ENCODE results near the gene ABCA5.

The ABCA5 gene

GRCh38 chr17:69327060-69327831 lies at the start of gene ABCA5:
TSS of gene ABCA5 (minus strand) at chr17:69327133. CDS start at chr17:69314415, 12,718 bp downstream.
- peak; percentile 82 for DNase-seq

GRCh38 chr17:69375229-69375628 lies 48.3 kb upstream of the ABCA5 start:
- no peak for DNase-seq

GRCh38 chr17:69373069-69373468 lies 46.1 kb upstream of the ABCA5 start:
- no peak for DNase-seq

- DNase-seq: no peak
These were observed 40.4 kb upstream of the ABCA5 start for GRCh38 chr17:69367298-69367697.

- DNase-seq: no peak
These were observed 36.7 kb upstream of the ABCA5 start for GRCh38 chr17:69363488-69364210.

- DNase-seq: no peak
These were observed 34.2 kb upstream of the ABCA5 start for GRCh38 chr17:69361156-69361555.

DNA sequence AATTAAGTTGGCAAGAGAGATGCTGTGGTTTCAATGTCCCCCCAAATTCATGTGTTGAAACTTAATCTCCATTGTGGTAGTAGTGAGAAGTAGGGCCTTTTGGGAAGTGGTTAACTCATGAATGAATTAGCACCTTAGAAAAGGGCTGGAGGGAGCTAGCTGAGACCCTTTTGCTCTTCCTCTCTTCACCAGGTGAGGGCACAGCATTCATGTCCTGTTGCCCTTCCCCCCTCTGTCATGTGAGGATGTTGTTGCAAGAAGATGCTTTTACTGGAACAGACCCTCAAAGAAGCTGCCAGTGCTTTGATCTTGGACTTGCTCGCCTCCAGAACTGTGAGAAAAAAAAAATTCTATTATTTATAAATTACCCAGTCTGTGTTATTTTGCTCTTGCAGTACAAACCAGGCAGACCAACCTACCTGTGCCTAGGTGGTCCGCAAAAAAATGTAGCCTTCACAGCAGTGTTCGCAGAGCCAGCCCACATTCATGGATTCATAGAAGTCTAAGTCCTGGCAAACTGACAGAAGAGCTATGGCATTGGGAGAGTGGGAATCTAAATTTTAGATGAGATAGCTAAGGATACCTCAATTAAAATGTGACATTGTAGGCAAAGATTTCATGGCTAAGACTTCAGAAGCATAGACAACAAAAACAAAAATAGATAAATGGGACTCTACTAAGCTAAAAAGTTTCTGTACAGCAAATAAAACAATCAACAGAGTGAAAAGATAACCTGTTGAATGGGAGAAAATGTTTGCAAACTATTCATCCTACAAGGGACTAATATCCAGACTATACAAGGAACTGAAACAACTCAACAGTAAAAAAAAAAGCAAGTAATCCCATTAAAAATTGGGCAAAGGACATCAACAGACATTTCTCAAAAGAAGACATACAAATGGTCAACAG lies 32.0 kb upstream of the ABCA5 start:
- no peak for DNase-seq

- no peak for DNase-seq
These were observed 30.8 kb upstream of the ABCA5 start for GRCh38 chr17:69357701-69358100.

GRCh38 chr17:69356625-69357024 lies 29.7 kb upstream of the ABCA5 start:
- DNase-seq: no peak

DNA sequence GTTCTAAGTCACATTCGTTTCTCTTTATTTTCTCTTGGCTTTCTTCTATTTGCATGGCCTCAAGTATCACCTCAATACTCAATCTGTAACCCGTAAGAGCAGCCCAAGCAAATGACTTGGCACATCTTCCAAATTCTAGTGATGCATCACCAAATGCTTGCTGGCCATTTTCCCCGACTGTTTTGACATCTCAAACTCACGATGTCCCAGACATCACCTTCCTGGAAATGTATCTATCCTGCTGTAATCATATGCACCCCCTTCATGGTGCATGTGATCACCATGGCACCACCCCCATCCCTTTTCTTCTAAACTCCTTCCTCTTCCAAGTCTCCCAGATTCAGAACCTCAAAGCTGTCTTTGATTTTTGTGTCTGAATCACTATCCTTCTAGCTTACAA lies 24.0 kb upstream of the ABCA5 start:
- DNase-seq: no peak

GRCh38 chr17:69348429-69348828 lies 21.5 kb upstream of the ABCA5 start:
- DNase-seq: no peak

GRCh38 chr17:69346766-69347165 lies 19.8 kb upstream of the ABCA5 start:
- DNase-seq: no peak

GRCh38 chr17:69344939-69345338 lies 18.0 kb upstream of the ABCA5 start:
- DNase-seq: no peak

DNA sequence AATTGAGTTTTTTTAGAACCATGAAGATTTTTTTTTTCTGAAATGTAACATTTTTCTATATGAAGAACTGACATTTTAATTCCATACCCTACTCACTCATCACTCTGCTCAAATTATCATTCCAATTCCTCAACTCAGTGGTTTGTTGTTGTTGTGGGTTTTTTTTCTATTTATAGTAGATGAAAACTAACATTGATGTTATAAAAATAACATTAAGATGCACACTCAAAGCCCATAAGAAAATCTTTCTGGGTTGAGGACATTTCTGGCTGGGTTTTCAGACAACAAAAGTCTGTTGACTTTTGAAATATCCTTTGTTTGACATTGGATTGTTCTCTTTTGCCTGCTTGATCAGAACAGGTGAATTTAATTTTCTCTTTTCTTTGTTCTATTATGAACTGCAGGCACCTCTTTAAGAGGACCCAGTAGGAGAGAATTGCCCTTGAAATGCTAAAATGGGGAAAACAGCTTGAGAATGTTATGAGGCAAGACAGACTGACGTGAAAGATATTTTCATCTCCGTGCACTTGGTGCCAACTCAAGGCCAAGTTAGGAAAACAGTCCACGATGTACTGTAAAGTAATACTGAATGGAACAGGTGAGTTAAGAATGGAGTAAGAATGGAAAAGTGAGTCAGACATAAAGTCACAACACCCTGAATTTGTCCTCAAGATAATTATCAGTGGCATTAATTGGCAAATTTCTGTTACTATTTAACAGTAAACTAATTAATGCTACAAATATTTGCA lies 16.1 kb upstream of the ABCA5 start:
- no peak for DNase-seq

DNA sequence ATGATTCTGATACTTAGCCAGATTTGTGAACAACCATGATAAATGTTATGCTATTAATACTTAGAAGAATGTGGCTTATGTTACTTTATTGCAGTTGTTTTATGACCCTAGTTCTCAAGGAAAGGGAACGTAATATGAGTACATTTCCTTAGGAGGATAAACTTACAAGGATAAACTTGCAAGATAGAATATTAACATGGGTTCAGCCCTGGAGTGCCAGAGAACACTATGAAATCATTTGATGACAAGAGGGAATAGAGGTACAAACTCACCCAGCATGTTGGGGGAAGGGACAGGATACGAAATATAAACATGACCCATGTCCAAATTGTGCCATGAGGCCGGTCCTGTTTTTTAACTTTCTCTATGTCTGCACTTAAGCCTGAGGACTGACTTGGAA lies 13.0 kb upstream of the ABCA5 start:
- no peak for DNase-seq

DNA sequence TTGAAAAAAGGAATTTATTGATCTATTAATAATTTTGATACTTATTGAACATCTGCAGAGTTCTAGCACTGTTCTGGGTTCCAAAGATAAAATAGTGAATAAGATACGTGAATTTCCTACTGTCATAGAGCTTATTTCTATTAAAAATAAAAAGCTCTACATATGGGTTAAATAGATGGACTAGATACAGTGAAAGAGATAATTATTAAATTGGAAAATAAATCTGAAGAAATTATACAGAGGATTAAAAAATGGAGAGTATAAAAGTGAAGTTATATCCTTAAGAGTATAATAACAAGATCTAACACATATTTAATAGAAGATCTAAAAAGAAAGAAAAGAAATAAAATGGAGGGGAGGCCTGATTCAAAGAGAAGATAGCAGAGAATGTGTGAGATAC lies 10.1 kb upstream of the ABCA5 start:
- DNase-seq: no peak

DNA sequence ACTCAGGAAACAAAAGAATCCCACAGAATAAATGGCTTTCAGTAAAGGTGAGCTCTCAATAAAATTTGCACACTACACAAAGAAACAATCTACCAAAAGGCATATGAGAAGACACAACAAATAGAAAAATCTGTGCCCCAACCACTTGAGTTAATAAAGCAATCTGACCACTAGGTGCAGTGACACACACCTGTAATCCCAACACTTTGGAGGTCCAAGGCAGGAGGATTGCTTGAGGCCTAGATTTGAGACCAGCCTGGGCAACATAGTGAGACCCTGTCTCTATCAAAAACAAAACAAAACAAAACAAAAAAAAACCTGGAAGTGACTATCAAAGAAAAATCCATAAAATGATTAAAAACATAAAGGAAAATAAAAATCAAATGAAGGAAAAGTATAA lies 9.6 kb upstream of the ABCA5 start:
- DNase-seq: no peak

GRCh38 chr17:69335058-69335457 lies 8.1 kb upstream of the ABCA5 start:
- DNase-seq: peak; percentile 1

DNA sequence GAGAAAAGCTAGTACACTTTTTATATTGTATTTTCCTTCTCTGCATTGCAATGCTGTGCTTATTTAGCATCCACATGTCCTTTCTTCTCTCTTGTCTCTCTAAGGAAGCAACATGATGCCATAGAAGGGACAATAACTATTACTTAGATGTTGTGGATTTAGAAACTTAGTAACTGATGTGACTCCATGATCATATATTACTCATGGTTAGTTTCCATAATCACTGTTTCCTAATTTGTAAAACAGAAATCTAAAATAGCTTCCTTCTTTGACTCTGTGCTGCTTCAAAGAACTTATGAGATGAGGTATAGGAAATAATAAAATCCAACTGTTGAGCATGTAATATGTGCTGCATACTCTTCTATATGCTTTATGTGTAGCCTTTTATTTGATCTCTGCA lies 6.6 kb upstream of the ABCA5 start:
- DNase-seq: no peak

GRCh38 chr17:69331756-69332155 lies 4.8 kb upstream of the ABCA5 start:
- no peak for DNase-seq

DNA sequence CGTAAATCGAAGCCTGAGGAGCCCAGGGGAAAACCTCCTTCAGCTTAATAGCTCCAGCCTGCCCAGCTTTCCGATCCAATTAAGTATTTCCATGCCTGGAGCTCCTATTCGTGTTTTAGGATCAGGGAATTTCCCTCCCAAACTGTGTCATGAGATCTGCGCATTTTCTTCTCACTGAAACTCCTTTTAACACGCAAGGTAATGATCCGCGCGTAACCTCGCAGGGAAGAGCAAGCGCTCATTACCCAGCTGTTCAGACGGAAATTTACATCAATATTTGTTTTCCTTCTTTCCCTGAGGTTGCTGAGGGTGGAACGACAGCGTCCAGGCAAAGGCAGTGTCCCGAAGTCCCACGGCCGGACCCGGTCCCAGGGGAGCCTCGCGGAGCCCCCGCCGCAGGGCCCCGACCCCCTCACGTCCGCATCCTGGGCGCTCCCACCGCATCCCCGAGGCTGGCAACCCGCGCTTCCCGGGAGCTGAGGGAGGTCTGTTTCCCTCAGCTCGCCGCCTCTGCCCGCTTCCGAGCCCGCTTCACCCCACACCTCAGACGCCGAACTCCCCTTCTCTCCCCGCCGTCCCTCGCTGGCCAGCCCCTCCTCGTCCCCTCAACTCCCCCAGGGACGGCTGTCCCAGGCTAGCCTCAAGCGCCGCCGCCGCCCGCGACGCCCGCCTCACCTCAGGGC lies 415 bp downstream of the ABCA5 start:
- no peak for DNase-seq

All from GDM1 (cell line).